ENCODE measurements around the gene TPST1.

TPST1 gene

GRCh38 chr7:66330961-66331360 is 125.8 kb downstream of the TPST1 start:
- Histone ChIP-seq H2BK120ac (ENCODE audit: low read depth, low read length) (no peak overlapping the region), H3K56ac (ENCODE audit: low read length) (no peak overlapping the region), H3K4ac (ENCODE audit: low read depth, low read length) (no peak overlapping the region), H4K5ac (ENCODE audit: low read length) (no peak overlapping the region), H2BK15ac (replicated peaks; ENCODE audit: low read depth) (no peak overlapping the region), H3K79me2 (ENCODE audit: control insufficient read depth, insufficient read depth, low read length) (no peaks in the 10 kb centered on the region), H2AK5ac (ENCODE audit: low read length) (no peak overlapping the region), H3K36me3 (ENCODE audit: control insufficient read depth, insufficient read depth, low read length) (no peaks in the 10 kb centered on the region), H4K8ac (ENCODE audit: low read depth, low read length) (no peak overlapping the region), H3K4me3 (ENCODE audit: low read length) (no peak overlapping the region), H2BK5ac (ENCODE audit: low read length) (no peak overlapping the region), H3K4me2 (ENCODE audit: low read length) (no peak overlapping the region), H3K79me1 (ENCODE audit: low read length) (no peaks in the 10 kb centered on the region), H3K18ac (ENCODE audit: low read length) (no peak overlapping the region), H3K27me3 (ENCODE audit: insufficient read depth, low read length, poor library complexity) (no peaks in the 10 kb centered on the region), H3K9ac (ENCODE audit: low read length) (no peak overlapping the region), H3K27ac (ENCODE audit: low read depth, low read length) (no peak overlapping the region), H3K4me1 (ENCODE audit: control insufficient read depth, low read depth, low read length) (no peaks in the 10 kb centered on the region), H3K23ac (ENCODE audit: low read length) (no peak overlapping the region)
- no CpG with 5 or more reads among the region's 1 CpG for WGBS (ENCODE audit: extremely low coverage, insufficient coverage, low lambda C conversion rate)
- no peak for DNase-seq

GRCh38 chr7:66331883-66332282 is 126.7 kb downstream of the TPST1 start:
- H2AK5ac ChIP-seq (ENCODE audit: low read length) = no peak overlapping the region
- no peaks in the 10 kb centered on the region for H3K79me2 ChIP-seq (ENCODE audit: control insufficient read depth, insufficient read depth, low read length)
- H3K23ac ChIP-seq (ENCODE audit: low read length) = no peak overlapping the region
- H4K5ac ChIP-seq (ENCODE audit: low read length) = no peak overlapping the region
- H3K4ac ChIP-seq (ENCODE audit: low read depth, low read length) = no peak overlapping the region
- H3K27ac ChIP-seq (ENCODE audit: low read depth, low read length) = no peak overlapping the region
- H3K27me3 ChIP-seq (ENCODE audit: insufficient read depth, low read length, poor library complexity) = no peaks in the 10 kb centered on the region
- no peak for DNase-seq
- no CpG with 5 or more reads among the region's 6 CpGs for WGBS (ENCODE audit: extremely low coverage, insufficient coverage, low lambda C conversion rate)
- H2BK15ac ChIP-seq (replicated peaks; ENCODE audit: low read depth) = no peak overlapping the region
- H3K4me2 ChIP-seq (ENCODE audit: low read length) = no peak overlapping the region
- H2BK120ac ChIP-seq (ENCODE audit: low read depth, low read length) = no peak overlapping the region
- no peaks in the 10 kb centered on the region for H3K4me1 ChIP-seq (ENCODE audit: control insufficient read depth, low read depth, low read length)
- no peak overlapping the region for H4K8ac ChIP-seq (ENCODE audit: low read depth, low read length)
- no peaks in the 10 kb centered on the region for H3K36me3 ChIP-seq (ENCODE audit: control insufficient read depth, insufficient read depth, low read length)
- H2BK5ac ChIP-seq (ENCODE audit: low read length) = no peak overlapping the region
- no peak overlapping the region for H3K9ac ChIP-seq (ENCODE audit: low read length)
- H3K56ac ChIP-seq (ENCODE audit: low read length) = no peak overlapping the region
- no peak overlapping the region for H3K4me3 ChIP-seq (ENCODE audit: low read length)
- no peaks in the 10 kb centered on the region for H3K79me1 ChIP-seq (ENCODE audit: low read length)
- no peak overlapping the region for H3K18ac ChIP-seq (ENCODE audit: low read length)

GRCh38 chr7:66333443-66333842 is 128.3 kb downstream of the TPST1 start:
- H3K27me3 ChIP-seq (ENCODE audit: insufficient read depth, low read length, poor library complexity) = no peaks in the 10 kb centered on the region
- no peak overlapping the region for H3K56ac ChIP-seq (ENCODE audit: low read length)
- H3K79me1 ChIP-seq (ENCODE audit: low read length) = no peaks in the 10 kb centered on the region
- WGBS (ENCODE audit: extremely low coverage, insufficient coverage, low lambda C conversion rate) = no CpG with 5 or more reads among the region's 1 CpG
- H2BK15ac ChIP-seq (replicated peaks; ENCODE audit: low read depth) = no peak overlapping the region
- H2BK5ac ChIP-seq (ENCODE audit: low read length) = no peak overlapping the region
- no peaks in the 10 kb centered on the region for H3K36me3 ChIP-seq (ENCODE audit: control insufficient read depth, insufficient read depth, low read length)
- H3K27ac ChIP-seq (ENCODE audit: low read depth, low read length) = no peak overlapping the region
- no peaks in the 10 kb centered on the region for H3K4me1 ChIP-seq (ENCODE audit: control insufficient read depth, low read depth, low read length)
- no peak overlapping the region for H3K4ac ChIP-seq (ENCODE audit: low read depth, low read length)
- no peak overlapping the region for H4K5ac ChIP-seq (ENCODE audit: low read length)
- no peak overlapping the region for H3K4me2 ChIP-seq (ENCODE audit: low read length)
- no peak overlapping the region for H2BK120ac ChIP-seq (ENCODE audit: low read depth, low read length)
- H3K18ac ChIP-seq (ENCODE audit: low read length) = no peak overlapping the region
- H3K4me3 ChIP-seq (ENCODE audit: low read length) = no peak overlapping the region
- H4K8ac ChIP-seq (ENCODE audit: low read depth, low read length) = no peak overlapping the region
- no peak overlapping the region for H3K23ac ChIP-seq (ENCODE audit: low read length)
- H3K9ac ChIP-seq (ENCODE audit: low read length) = no peak overlapping the region
- H2AK5ac ChIP-seq (ENCODE audit: low read length) = no peak overlapping the region
- DNase-seq = no peak
- no peaks in the 10 kb centered on the region for H3K79me2 ChIP-seq (ENCODE audit: control insufficient read depth, insufficient read depth, low read length)

DNA sequence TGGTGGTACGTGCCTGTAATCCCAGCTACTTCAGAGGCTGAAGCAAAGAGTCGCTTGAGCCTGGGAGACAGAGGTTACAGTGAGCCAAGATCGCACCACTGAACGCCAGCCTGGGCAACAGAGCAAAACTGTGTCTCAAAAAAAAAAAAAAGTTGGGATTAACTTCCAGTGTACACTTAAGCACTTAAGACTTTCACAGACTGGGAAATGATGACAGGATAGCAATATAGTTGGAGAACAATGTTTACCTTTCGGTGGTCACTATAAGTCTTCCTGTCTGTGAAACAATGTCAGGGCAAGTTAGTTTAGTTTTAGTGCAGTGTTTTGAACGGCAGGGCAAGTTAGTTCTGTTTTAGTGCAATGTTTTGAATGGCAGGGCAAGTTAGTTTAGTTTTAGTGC is 130.2 kb downstream of the TPST1 start:
- Histone ChIP-seq H2BK120ac (ENCODE audit: low read depth, low read length) (no peak overlapping the region), H3K27ac (ENCODE audit: low read depth, low read length) (no peak overlapping the region), H3K27me3 (ENCODE audit: insufficient read depth, low read length, poor library complexity) (no peaks in the 10 kb centered on the region), H3K9ac (ENCODE audit: low read length) (no peak overlapping the region), H3K4me2 (ENCODE audit: low read length) (no peak overlapping the region), H4K5ac (ENCODE audit: low read length) (no peak overlapping the region), H2BK5ac (ENCODE audit: low read length) (no peak overlapping the region), H3K79me1 (ENCODE audit: low read length) (no peaks in the 10 kb centered on the region), H2AK5ac (ENCODE audit: low read length) (no peak overlapping the region), H3K4me3 (ENCODE audit: low read length) (no peak overlapping the region), H4K8ac (ENCODE audit: low read depth, low read length) (no peak overlapping the region), H3K56ac (ENCODE audit: low read length) (no peak overlapping the region), H3K36me3 (ENCODE audit: control insufficient read depth, insufficient read depth, low read length) (no peaks in the 10 kb centered on the region), H2BK15ac (replicated peaks; ENCODE audit: low read depth) (no peak overlapping the region), H3K4me1 (ENCODE audit: control insufficient read depth, low read depth, low read length) (no peaks in the 10 kb centered on the region), H3K18ac (ENCODE audit: low read length) (no peak overlapping the region), H3K4ac (ENCODE audit: low read depth, low read length) (no peak overlapping the region), H3K23ac (ENCODE audit: low read length) (no peak overlapping the region), H3K79me2 (ENCODE audit: control insufficient read depth, insufficient read depth, low read length) (no peaks in the 10 kb centered on the region)
- WGBS (ENCODE audit: extremely low coverage, insufficient coverage, low lambda C conversion rate) = no CpG with 5 or more reads among the region's 6 CpGs
- DNase-seq = no peak

DNA sequence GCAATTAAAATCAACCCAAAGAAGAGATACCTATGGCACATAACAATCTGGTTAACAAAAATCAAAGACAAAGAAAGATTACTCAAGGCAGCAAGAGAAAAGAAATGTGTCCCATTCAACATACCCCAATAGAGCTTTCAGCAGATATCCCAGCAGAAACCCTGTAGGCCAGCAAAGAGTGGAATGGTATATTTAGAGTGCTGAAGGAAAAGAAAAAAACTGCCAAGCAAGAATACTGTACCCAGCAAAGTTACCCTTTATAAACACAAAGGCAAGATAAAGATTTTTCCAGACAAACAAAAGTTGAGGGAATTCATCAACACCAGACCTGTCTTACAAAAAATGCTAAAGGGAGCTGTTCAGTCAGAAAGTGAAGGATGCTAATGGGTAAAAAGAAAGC is 131.6 kb downstream of the TPST1 start:
- no peak overlapping the region for H3K27ac ChIP-seq (ENCODE audit: low read depth, low read length)
- no peak overlapping the region for H4K8ac ChIP-seq (ENCODE audit: low read depth, low read length)
- no peak overlapping the region for H3K23ac ChIP-seq (ENCODE audit: low read length)
- no peak overlapping the region for H3K4ac ChIP-seq (ENCODE audit: low read depth, low read length)
- H3K9ac ChIP-seq (ENCODE audit: low read length) = no peak overlapping the region
- no peaks in the 10 kb centered on the region for H3K27me3 ChIP-seq (ENCODE audit: insufficient read depth, low read length, poor library complexity)
- no peak overlapping the region for H3K4me2 ChIP-seq (ENCODE audit: low read length)
- no peak overlapping the region for H3K56ac ChIP-seq (ENCODE audit: low read length)
- no peaks in the 10 kb centered on the region for H3K79me1 ChIP-seq (ENCODE audit: low read length)
- no peak overlapping the region for H3K4me3 ChIP-seq (ENCODE audit: low read length)
- no peak overlapping the region for H2BK120ac ChIP-seq (ENCODE audit: low read depth, low read length)
- no peaks in the 10 kb centered on the region for H3K4me1 ChIP-seq (ENCODE audit: control insufficient read depth, low read depth, low read length)
- DNase-seq = no peak
- H3K36me3 ChIP-seq (ENCODE audit: control insufficient read depth, insufficient read depth, low read length) = no peaks in the 10 kb centered on the region
- H2AK5ac ChIP-seq (ENCODE audit: low read length) = no peak overlapping the region
- H2BK5ac ChIP-seq (ENCODE audit: low read length) = no peak overlapping the region
- H3K18ac ChIP-seq (ENCODE audit: low read length) = no peak overlapping the region
- H3K79me2 ChIP-seq (ENCODE audit: control insufficient read depth, insufficient read depth, low read length) = no peaks in the 10 kb centered on the region
- no peak overlapping the region for H4K5ac ChIP-seq (ENCODE audit: low read length)
- H2BK15ac ChIP-seq (replicated peaks; ENCODE audit: low read depth) = no peak overlapping the region

- Histone ChIP-seq H3K27ac (ENCODE audit: low read depth, low read length) (no peak overlapping the region), H2AK5ac (ENCODE audit: low read length) (no peak overlapping the region), H2BK120ac (ENCODE audit: low read depth, low read length) (no peak overlapping the region), H3K79me1 (ENCODE audit: low read length) (no peaks in the 10 kb centered on the region), H3K4me3 (ENCODE audit: low read length) (no peak overlapping the region), H3K23ac (ENCODE audit: low read length) (no peak overlapping the region), H3K27me3 (ENCODE audit: insufficient read depth, low read length, poor library complexity) (no peaks in the 10 kb centered on the region), H4K5ac (ENCODE audit: low read length) (no peak overlapping the region), H3K36me3 (ENCODE audit: control insufficient read depth, insufficient read depth, low read length) (no peaks in the 10 kb centered on the region), H3K9ac (ENCODE audit: low read length) (no peak overlapping the region), H3K79me2 (ENCODE audit: control insufficient read depth, insufficient read depth, low read length) (no peaks in the 10 kb centered on the region), H3K4me1 (ENCODE audit: control insufficient read depth, low read depth, low read length) (no peaks in the 10 kb centered on the region), H4K8ac (ENCODE audit: low read depth, low read length) (no peak overlapping the region), H3K4ac (ENCODE audit: low read depth, low read length) (no peak overlapping the region), H3K56ac (ENCODE audit: low read length) (no peak overlapping the region), H2BK15ac (replicated peaks; ENCODE audit: low read depth) (no peak overlapping the region), H3K4me2 (ENCODE audit: low read length) (no peak overlapping the region), H2BK5ac (ENCODE audit: low read length) (no peak overlapping the region), H3K18ac (ENCODE audit: low read length) (no peak overlapping the region)
- no peak for DNase-seq
- WGBS (ENCODE audit: extremely low coverage, insufficient coverage, low lambda C conversion rate) = no CpG with 5 or more reads among the region's 1 CpG
These were observed 134.0 kb downstream of the TPST1 start for GRCh38 chr7:66339141-66339540.
